ENCODE results near the gene MEIS1. TPM values are rescaled to one million over a fixed set of nuclear protein-coding genes. Genes with fewer than 3 reads are reported as not detected.

MEIS1 gene
- total and polyA plus RNA-seq, 2 donors (not counting 1 experiment from before 2014, with no cell fraction given) = 0.03 TPM; not detected in 1

GRCh38 chr2:66594001-66594400 lies 159.1 kb downstream of the MEIS1 start:
- CTCF ChIA-PET = no interaction called here
- H3K27me3 Mint-ChIP-seq = peaks cover 3% of the 10 kb centered on the region

DNA sequence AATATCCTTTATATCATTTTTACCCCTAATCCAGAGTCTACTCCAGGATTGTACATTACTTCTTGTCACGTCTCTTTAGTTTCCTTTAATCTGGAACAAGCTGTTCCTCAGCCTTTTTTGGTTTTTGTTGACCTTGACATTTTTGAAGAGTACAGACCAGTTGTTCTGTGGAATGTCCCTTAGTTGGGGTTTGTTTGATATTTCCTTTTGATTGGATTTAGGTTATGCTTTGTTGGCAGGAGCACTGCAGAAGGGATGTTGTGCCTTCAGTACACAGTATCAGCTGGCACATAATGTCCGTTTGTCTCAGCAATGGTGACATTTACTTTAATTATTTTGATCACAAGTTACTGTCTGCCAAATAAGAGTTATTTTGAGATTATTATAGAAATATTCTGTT lies 160.6 kb downstream of the MEIS1 start:
- H3K9me3 Mint-ChIP-seq (ENCODE audit: insufficient read depth) = no peaks in the 10 kb centered on the region
- no peak overlapping the region for H3K4me3 Mint-ChIP-seq
- no peak overlapping the region for H3K4me2 ChIP-seq (replicated peaks; ENCODE audit: low read depth, low read length, poor library complexity, severe bottlenecking)
- DNase-seq = no peak
- CTCF ChIA-PET = no interaction called here
- H4K20me1 ChIP-seq (ENCODE audit: control insufficient read depth, insufficient read depth, low read length, poor library complexity, severe bottlenecking) = no peaks in the 10 kb centered on the region
- H3K9me3 ChIP-seq (ENCODE audit: control extremely low read depth in 1 of 3, control insufficient read depth in 2 of 3, insufficient read depth in 1 of 3, low read length in 2 of 3) = no peaks in the 10 kb centered on the region
- no peaks in the 10 kb centered on the region for H3K79me2 ChIP-seq (ENCODE audit: control insufficient read depth, insufficient read depth, low read length)
- POLR2A ChIA-PET = no interaction called here
- WGBS (ENCODE audit: insufficient coverage) = no CpG with 5 or more reads among the region's 2 CpGs
- H3K9ac ChIP-seq (ENCODE audit: low read length) = no peak overlapping the region
- no peaks in the 10 kb centered on the region for H3K36me3 ChIP-seq (replicated peaks in 1 of 2; ENCODE audit: control extremely low read depth in 1 of 2, control insufficient read depth in 1 of 2, extremely low read depth in 1 of 2, insufficient read depth in 2 of 2, low read length in 1 of 2)
- no peak overlapping the region for H2AFZ ChIP-seq (ENCODE audit: insufficient read depth, low read depth, low read length, poor library complexity, severe bottlenecking)
- no peak overlapping the region for H3K27ac ChIP-seq (ENCODE audit: low read length in 2 of 2)
- no peak overlapping the region for H3K4me3 ChIP-seq (ENCODE audit: control extremely low read depth in 1 of 5, extremely low read depth in 1 of 5, insufficient read depth in 1 of 5, low read depth in 2 of 5, low read length in 4 of 5)
- H3K4me1 ChIP-seq (ENCODE audit: control insufficient read depth in 2 of 2, insufficient read depth in 2 of 2, low read length in 2 of 2) = no peaks in the 10 kb centered on the region
- no peak overlapping the region for H3K27ac Mint-ChIP-seq
- no peaks in the 10 kb centered on the region for H3K27me3 ChIP-seq (replicated peaks in 1 of 4; ENCODE audit: control extremely low read depth in 1 of 4, control insufficient read depth in 3 of 4, insufficient read depth in 4 of 4, low read length in 3 of 4)
- H3K4me1 Mint-ChIP-seq = no peaks in the 10 kb centered on the region
- H3K27me3 Mint-ChIP-seq = peaks cover 3% of the 10 kb centered on the region
- intact Hi-C loops (cut with micrococcal nuclease) = no loop called here
- no peak for ATAC-seq (ENCODE audit: low read depth)
- TF ChIP-seq CTCF (IDR thresholded peaks at IDR 0.05) = no peak
- TF ChIP-seq EZH2 (IDR thresholded peaks at IDR 0.05; ENCODE audit: borderline replicate concordance, insufficient read depth, low read depth, low read length, poor library complexity, severe bottlenecking) = no peak

More at GRCh38 chr2:66594001-66594400, 159.1 kb downstream of the MEIS1 start:
- H3K4me2 ChIP-seq (replicated peaks; ENCODE audit: low read depth, low read length, poor library complexity, severe bottlenecking) = no peak overlapping the region
- POLR2A ChIA-PET = no interaction called here
- no peaks in the 10 kb centered on the region for H3K27me3 ChIP-seq (replicated peaks in 1 of 4; ENCODE audit: control extremely low read depth in 1 of 4, control insufficient read depth in 3 of 4, insufficient read depth in 4 of 4, low read length in 3 of 4)
- H2AFZ ChIP-seq (ENCODE audit: insufficient read depth, low read depth, low read length, poor library complexity, severe bottlenecking) = no peak overlapping the region
- no peak overlapping the region for H3K4me3 Mint-ChIP-seq
- H3K9me3 Mint-ChIP-seq (ENCODE audit: insufficient read depth) = no peaks in the 10 kb centered on the region
- intact Hi-C loops (cut with micrococcal nuclease) = no loop called here
- no peak overlapping the region for H3K9ac ChIP-seq (ENCODE audit: low read length)
- no peak for ATAC-seq (ENCODE audit: low read depth)
- no peak for DNase-seq
- H3K9me3 ChIP-seq (ENCODE audit: control extremely low read depth in 1 of 3, control insufficient read depth in 2 of 3, insufficient read depth in 1 of 3, low read length in 2 of 3) = no peaks in the 10 kb centered on the region
- no peaks in the 10 kb centered on the region for H3K4me1 Mint-ChIP-seq
- no peak overlapping the region for H3K27ac ChIP-seq (ENCODE audit: low read length in 2 of 2)
- no peaks in the 10 kb centered on the region for H3K36me3 ChIP-seq (replicated peaks in 1 of 2; ENCODE audit: control extremely low read depth in 1 of 2, control insufficient read depth in 1 of 2, extremely low read depth in 1 of 2, insufficient read depth in 2 of 2, low read length in 1 of 2)
- TF ChIP-seq EZH2 (IDR thresholded peaks at IDR 0.05; ENCODE audit: borderline replicate concordance, insufficient read depth, low read depth, low read length, poor library complexity, severe bottlenecking) = no peak
- no peak for TF ChIP-seq CTCF (IDR thresholded peaks at IDR 0.05)
- H3K4me1 ChIP-seq (ENCODE audit: control insufficient read depth in 2 of 2, insufficient read depth in 2 of 2, low read length in 2 of 2) = no peaks in the 10 kb centered on the region
- no peaks in the 10 kb centered on the region for H3K79me2 ChIP-seq (ENCODE audit: control insufficient read depth, insufficient read depth, low read length)
- no peaks in the 10 kb centered on the region for H4K20me1 ChIP-seq (ENCODE audit: control insufficient read depth, insufficient read depth, low read length, poor library complexity, severe bottlenecking)
- no peak overlapping the region for H3K4me3 ChIP-seq (ENCODE audit: control extremely low read depth in 1 of 5, extremely low read depth in 1 of 5, insufficient read depth in 1 of 5, low read depth in 2 of 5, low read length in 4 of 5)
- H3K27ac Mint-ChIP-seq = no peak overlapping the region

Data from B cell (primary cell).